ENCODE measurements around the gene TMEM260. TPM values are rescaled to one million over a fixed set of nuclear protein-coding genes. Genes with fewer than 3 reads are reported as not detected.

The TMEM260 gene
- total and polyA plus RNA-seq, 10 of the 15 experiments (the other 5 are each of a cell fraction or from before 2014, with no cell fraction given) = 3.2 to 13.6 (median 11.0) TPM

GRCh38 chr14:56649382-56649781 is 69.8 kb downstream of the TMEM260 start (continued):
- TF ChIP-seq POLR2AphosphoS2 (IDR thresholded peaks at IDR 0.05; ENCODE audit: low read depth, low read length) = no peak

DNA sequence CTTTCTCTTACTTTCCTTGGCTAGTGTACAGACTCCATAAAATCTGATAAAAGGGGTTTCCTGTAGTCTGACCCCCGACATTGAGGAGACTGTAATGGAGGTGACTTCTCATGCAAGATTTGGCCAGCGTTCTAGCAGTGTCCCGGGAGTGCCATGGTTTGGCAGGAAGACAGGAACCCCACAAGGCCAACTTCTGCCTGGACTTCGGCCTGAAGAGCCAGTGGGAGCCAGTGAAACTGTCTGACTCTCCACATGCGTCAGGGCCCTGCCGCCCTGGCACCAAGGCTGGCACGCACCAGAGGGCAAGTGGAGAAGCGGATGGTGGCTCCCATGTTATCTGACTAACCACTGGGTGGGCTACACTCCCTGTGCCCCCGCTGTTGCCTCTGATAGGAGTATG is 70.5 kb downstream of the TMEM260 start:
- BruUV-seq (replicated peaks) = no TSS peak
- no peak for DNase-seq (ENCODE audit: low read depth, low spot score)
- Histone ChIP-seq H3K27me3 (replicated peaks in 1 of 2; ENCODE audit: control insufficient read depth in 2 of 2, insufficient read depth in 2 of 2, low read length in 1 of 2) (no peaks in the 10 kb centered on the region), H3K4me2 (ENCODE audit: control insufficient read depth, insufficient read depth) (no peak overlapping the region), H3K79me2 (ENCODE audit: control insufficient read depth, insufficient read depth, low read length) (no peaks in the 10 kb centered on the region), H3K27ac (ENCODE audit: control insufficient read depth, insufficient read depth) (no peak overlapping the region), H2AFZ (ENCODE audit: control insufficient read depth, low read depth, low read length) (no peak overlapping the region), H3K9me3 (replicated peaks; ENCODE audit: control insufficient read depth, insufficient read depth, low read length) (no peaks in the 10 kb centered on the region), H3K4me3 (no peak overlapping the region), H3K9ac (ENCODE audit: control insufficient read depth, insufficient read depth, low read length) (no peak overlapping the region), H3K4me1 (ENCODE audit: control insufficient read depth, insufficient read depth, low read length) (no peaks in the 10 kb centered on the region), H3K36me3 (ENCODE audit: control insufficient read depth in 2 of 2, insufficient read depth in 2 of 2, low read length in 1 of 2) (peaks cover 0 to 4% of the 10 kb centered on the region in 2 experiments; a peak in 1 of 4 replicates), H4K20me1 (ENCODE audit: control insufficient read depth, insufficient read depth) (no peaks in the 10 kb centered on the region; the same call in 1 of the 2 replicates)
- ChIA-PET RAD21 (ENCODE audit: unreplicated experiment) (no interaction called here), POLR2A (no interaction called here), SMC1A (ENCODE audit: uncharacterized antibody, unreplicated experiment) (no interaction called here), CTCF (no interaction called here)
- intact Hi-C loops (cut with micrococcal nuclease; ENCODE audit: unreplicated experiment) (loop anchor here (10.0 kb wide), 3 partner anchors 225 to 665 kb away; no protein-coding TSS in a partner anchor), in situ Hi-C loops (cut with MboI) (loop anchor here (10.0 kb wide), 1 partner anchor 665 kb away; no protein-coding TSS in a partner anchor)
- 94% methylated on average over 9 of the region's 9 CpGs for WGBS (ENCODE audit: insufficient coverage, insufficient replicate concordance, low lambda C conversion rate, missing lambda C conversion rate)
- ATAC-seq = no peak
- FAIRE-seq = no peak
- TF ChIP-seq SMC3 (IDR thresholded peaks at IDR 0.05; ENCODE audit: borderline replicate concordance, low read length) = no peak
- no peak for TF ChIP-seq ZNF24 (IDR thresholded peaks at IDR 0.05)
- TF ChIP-seq TBL1XR1 (IDR thresholded peaks at IDR 0.05; ENCODE audit: low read depth, low read length) = no peak
- TF ChIP-seq POLR2AphosphoS5 (IDR thresholded peaks at IDR 0.05; ENCODE audit: low read length) = no peak
- no peak for TF ChIP-seq NR2C1 (IDR thresholded peaks at IDR 0.05)
- TF ChIP-seq, protein P1, sequence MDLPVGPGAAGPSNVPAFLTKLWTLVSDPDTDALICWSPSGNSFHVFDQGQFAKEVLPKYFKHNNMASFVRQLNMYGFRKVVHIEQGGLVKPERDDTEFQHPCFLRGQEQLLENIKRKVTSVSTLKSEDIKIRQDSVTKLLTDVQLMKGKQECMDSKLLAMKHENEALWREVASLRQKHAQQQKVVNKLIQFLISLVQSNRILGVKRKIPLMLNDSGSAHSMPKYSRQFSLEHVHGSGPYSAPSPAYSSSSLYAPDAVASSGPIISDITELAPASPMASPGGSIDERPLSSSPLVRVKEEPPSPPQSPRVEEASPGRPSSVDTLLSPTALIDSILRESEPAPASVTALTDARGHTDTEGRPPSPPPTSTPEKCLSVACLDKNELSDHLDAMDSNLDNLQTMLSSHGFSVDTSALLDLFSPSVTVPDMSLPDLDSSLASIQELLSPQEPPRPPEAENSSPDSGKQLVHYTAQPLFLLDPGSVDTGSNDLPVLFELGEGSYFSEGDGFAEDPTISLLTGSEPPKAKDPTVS (IDR thresholded peaks at IDR 0.05; ENCODE audit: low read depth, low read length) = no peak
- TF ChIP-seq, protein P2, sequence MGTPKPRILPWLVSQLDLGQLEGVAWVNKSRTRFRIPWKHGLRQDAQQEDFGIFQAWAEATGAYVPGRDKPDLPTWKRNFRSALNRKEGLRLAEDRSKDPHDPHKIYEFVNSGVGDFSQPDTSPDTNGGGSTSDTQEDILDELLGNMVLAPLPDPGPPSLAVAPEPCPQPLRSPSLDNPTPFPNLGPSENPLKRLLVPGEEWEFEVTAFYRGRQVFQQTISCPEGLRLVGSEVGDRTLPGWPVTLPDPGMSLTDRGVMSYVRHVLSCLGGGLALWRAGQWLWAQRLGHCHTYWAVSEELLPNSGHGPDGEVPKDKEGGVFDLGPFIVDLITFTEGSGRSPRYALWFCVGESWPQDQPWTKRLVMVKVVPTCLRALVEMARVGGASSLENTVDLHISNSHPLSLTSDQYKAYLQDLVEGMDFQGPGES (IDR thresholded peaks at IDR 0.05) = no peak
- no peak for TF ChIP-seq ZNF274 (IDR thresholded peaks at IDR 0.05; ENCODE audit: insufficient read depth, insufficient read length)
- TF ChIP-seq IKZF2 (IDR thresholded peaks at IDR 0.05) = no peak
- no peak for TF ChIP-seq ZSCAN29 (IDR thresholded peaks at IDR 0.05)
- TF ChIP-seq POLR2AphosphoS2 (IDR thresholded peaks at IDR 0.05; ENCODE audit: low read depth, low read length) = no peak
- TF ChIP-seq RELA (IDR thresholded peaks at IDR 0.05; ENCODE audit: borderline replicate concordance, partially characterized antibody) = no peak
- TF ChIP-seq, protein P3, sequence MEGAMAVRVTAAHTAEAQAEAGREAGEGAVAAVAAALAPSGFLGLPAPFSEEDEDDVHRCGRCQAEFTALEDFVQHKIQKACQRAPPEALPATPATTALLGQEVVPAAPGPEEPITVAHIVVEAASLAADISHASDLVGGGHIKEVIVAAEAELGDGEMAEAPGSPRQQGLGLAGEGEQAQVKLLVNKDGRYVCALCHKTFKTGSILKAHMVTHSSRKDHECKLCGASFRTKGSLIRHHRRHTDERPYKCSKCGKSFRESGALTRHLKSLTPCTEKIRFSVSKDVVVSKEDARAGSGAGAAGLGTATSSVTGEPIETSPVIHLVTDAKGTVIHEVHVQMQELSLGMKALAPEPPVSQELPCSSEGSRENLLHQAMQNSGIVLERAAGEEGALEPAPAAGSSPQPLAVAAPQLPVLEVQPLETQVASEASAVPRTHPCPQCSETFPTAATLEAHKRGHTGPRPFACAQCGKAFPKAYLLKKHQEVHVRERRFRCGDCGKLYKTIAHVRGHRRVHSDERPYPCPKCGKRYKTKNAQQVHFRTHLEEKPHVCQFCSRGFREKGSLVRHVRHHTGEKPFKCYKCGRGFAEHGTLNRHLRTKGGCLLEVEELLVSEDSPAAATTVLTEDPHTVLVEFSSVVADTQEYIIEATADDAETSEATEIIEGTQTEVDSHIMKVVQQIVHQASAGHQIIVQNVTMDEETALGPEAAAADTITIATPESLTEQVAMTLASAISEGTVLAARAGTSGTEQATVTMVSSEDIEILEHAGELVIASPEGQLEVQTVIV (IDR thresholded peaks at IDR 0.05; ENCODE audit: borderline replicate concordance, partially characterized antibody) = no peak
- no peak for TF ChIP-seq CBX5 (IDR thresholded peaks at IDR 0.05; ENCODE audit: low read depth)
- TF ChIP-seq, protein P4, sequence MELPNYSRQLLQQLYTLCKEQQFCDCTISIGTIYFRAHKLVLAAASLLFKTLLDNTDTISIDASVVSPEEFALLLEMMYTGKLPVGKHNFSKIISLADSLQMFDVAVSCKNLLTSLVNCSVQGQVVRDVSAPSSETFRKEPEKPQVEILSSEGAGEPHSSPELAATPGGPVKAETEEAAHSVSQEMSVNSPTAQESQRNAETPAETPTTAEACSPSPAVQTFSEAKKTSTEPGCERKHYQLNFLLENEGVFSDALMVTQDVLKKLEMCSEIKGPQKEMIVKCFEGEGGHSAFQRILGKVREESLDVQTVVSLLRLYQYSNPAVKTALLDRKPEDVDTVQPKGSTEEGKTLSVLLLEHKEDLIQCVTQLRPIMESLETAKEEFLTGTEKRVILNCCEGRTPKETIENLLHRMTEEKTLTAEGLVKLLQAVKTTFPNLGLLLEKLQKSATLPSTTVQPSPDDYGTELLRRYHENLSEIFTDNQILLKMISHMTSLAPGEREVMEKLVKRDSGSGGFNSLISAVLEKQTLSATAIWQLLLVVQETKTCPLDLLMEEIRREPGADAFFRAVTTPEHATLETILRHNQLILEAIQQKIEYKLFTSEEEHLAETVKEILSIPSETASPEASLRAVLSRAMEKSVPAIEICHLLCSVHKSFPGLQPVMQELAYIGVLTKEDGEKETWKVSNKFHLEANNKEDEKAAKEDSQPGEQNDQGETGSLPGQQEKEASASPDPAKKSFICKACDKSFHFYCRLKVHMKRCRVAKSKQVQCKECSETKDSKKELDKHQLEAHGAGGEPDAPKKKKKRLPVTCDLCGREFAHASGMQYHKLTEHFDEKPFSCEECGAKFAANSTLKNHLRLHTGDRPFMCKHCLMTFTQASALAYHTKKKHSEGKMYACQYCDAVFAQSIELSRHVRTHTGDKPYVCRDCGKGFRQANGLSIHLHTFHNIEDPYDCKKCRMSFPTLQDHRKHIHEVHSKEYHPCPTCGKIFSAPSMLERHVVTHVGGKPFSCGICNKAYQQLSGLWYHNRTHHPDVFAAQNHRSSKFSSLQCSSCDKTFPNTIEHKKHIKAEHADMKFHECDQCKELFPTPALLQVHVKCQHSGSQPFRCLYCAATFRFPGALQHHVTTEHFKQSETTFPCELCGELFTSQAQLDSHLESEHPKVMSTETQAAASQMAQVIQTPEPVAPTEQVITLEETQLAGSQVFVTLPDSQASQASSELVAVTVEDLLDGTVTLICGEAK (IDR thresholded peaks at IDR 0.05; ENCODE audit: borderline replicate concordance) = no peak

All from GM12878 (cell line).